ENCODE measurements around the gene ANP32A. TPM values are rescaled to one million over a fixed set of nuclear protein-coding genes. Genes with fewer than 3 reads are reported as not detected.

ANP32A gene
- total RNA-seq = 44.7 and 75.4 TPM in 2 replicates

DNA sequence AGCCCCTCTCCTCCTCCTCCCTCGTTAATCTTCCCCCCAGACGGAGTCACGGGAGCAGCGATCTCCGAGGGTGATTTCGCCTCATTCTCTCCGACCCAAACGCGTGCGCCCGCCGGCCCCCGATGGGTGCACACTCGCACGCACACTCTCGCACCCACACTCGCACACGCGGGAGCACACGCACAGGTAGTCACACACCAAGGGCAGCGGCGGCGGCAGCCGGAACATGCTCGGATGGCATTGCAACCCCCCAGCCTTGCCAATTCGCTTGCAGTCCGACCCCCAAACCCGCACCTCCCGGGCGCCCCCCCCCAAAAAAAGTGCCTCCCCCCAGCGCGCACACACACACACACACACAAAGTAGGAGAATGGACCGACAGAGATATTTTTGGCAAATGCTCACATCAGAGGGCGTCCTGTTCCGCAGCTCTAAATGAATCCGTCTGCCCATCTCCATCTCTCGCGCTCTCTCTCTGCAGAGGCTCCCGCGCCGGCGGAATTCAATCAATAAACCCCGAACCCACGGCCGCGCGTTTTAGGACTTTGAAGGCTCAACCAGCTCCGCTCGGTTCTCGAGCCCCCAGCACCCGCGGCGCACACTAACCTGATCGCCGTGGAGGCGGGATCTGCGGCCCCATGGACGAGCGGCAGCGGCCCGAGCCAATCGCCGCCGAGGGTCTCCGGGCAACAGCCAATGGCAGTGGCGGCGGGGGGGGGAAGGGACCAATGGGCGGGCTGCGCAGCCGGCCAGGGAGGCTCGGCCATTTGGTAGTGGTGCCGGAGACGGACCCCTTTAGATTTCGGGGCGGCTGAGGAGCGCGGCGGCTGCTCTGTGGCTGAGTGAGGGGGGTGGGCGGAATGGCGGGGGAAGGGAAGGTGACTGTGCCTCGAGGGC, at the start of gene ANP32A:
ANP32A (minus strand) TSS at position 601 of the 895 bp plus-strand sequence; CDS start at position 457, 144 bp downstream.

Other genes starting within 250 kb of the ANP32A start
- gene CORO2B, start 241.9 kb downstream of the ANP32A start, total RNA-seq = 4.7 and 8.5 TPM in 2 replicates
- 1.3 and 3.4 TPM in 2 replicates for gene SPESP1, start 109.6 kb upstream of the ANP32A start, total RNA-seq
- 0.16 and 1.1 TPM in 2 replicates for gene NOX5, start 193.8 kb upstream of the ANP32A start, total RNA-seq

Measured in mesangial cell (primary cell).